Right lobe of liver (tissue), 6 donors: Measurements from ENCODE around the gene FBXL13. TPM values are rescaled to one million over a fixed set of nuclear protein-coding genes. Genes with fewer than 3 reads are reported as not detected.

Experiments
- ATAC-seq, 4 donors: fragments of 200-7000 bp; cut with Tn5 transposase; one replicate each; pipeline ENCODE4 v1.9.1; 2020; ENCODE audit warnings: mild to moderate bottlenecking in 4 of 4, moderate library complexity in 4 of 4
- DNase-seq, 3 donors: peaks; one replicate each; pipeline ENCODE4 v3.0.0-alpha.2; 2020
- H3K27ac ChIP-seq, 3 donors: fragments of 200-600 bp; one replicate each; pipeline ENCODE4 v1.8.0; 2022
- H3K27me3 ChIP-seq, 2 donors: fragments of 200-600 bp; one replicate each; pipeline ENCODE4 v1.8.0; 2022
- H3K36me3 ChIP-seq, 4 donors: fragments of 200-600 bp; sonication (generic) in 1 of 4; one replicate each; pipeline versions ENCODE4 v1.5.1 to v1.8.0; 2017 to 2022; ENCODE audit warnings: control low read depth in 1 of 4
- H3K4me1 ChIP-seq, 4 donors: fragments of 200-600 bp; sonication (generic) in 1 of 4; one replicate each; pipeline versions ENCODE4 v1.5.1 to v1.8.0; 2017 to 2022; ENCODE audit warnings: control low read depth in 1 of 4
- H3K4me3 ChIP-seq, 3 donors: fragments of 200-600 bp; one replicate each; pipeline ENCODE4 v1.8.0; 2022
- H3K9me3 ChIP-seq, 4 donors: fragments of 200-600 bp; sonication (generic) in 1 of 4; one replicate each; pipeline versions ENCODE4 v1.5.1 to v1.8.0; 2017 to 2022; ENCODE audit warnings: control low read depth in 1 of 4
- POLR2A ChIP-seq: fragments of 450-650 bp; IDR thresholded peaks from one replicate; pipeline ENCODE4 v1.6.1; 2017; ENCODE audit warnings: antibody characterized with exemption, mild to moderate bottlenecking
- WGBS: methylation state at CpG from one replicate; pipeline ENCODE4 v1.1.6; 2018; ENCODE audit warnings: low coverage, low lambda C conversion rate; ENCODE audit not compliant: insufficient coverage; ENCODE audit errors: missing lambda C conversion rate; 5-methylcytosine and 5-hydroxymethylcytosine counted together
- intact Hi-C, 2 donors: fragments of 100-400 bp; cut with DNase I; formaldehyde crosslinking; loops; one replicate each; pipeline versions ENCODE4 v1.11.2 to v1.14.1; 2022
- total RNA-seq, 6 experiments: library from RNA; depleted of rRNA in 2 of 6; stranded (reverse); fragments of >200 nt in 2 of 6; fragmentation: NEBNext Ultra II Directional in 3 of 6; extraction: Animal tissue kit (Norgen Biotek cat#: 25700) in 3 of 6; gene quantifications; one replicate each; pipeline versions ENCODE4 v1.1.0 to v1.2.4, GENCODE V29; 2016 to 2023
- TF ChIP-seq, protein P1 (sequence below), 4 donors: fragments of 200-600 bp in 3 of 4; fragments of 450-650 bp in 1 of 4; IDR thresholded peaks; one replicate each; pipeline versions ENCODE4 v1.5.1 to v1.8.0; 2016 to 2022; ENCODE audit warnings: antibody characterized with exemption in 4 of 4, mild to moderate bottlenecking in 2 of 4
- donor health status: DM: no; HTN: yes; CAD: no.
- donor health status: DM: no; HTN: no; CAD: no.
- donor health status: DM: no; HTN: no; CAD: no.
- donor health status: DM: no; HTN: yes; CAD: no.
- donor health status: DM: no; HTN: yes; CAD: no.

FBXL13 gene
- total RNA-seq, 6 experiments from 2014 or later, result 0.12 to 0.31 (median 0.20) TPM; not detected in 2

DNA sequence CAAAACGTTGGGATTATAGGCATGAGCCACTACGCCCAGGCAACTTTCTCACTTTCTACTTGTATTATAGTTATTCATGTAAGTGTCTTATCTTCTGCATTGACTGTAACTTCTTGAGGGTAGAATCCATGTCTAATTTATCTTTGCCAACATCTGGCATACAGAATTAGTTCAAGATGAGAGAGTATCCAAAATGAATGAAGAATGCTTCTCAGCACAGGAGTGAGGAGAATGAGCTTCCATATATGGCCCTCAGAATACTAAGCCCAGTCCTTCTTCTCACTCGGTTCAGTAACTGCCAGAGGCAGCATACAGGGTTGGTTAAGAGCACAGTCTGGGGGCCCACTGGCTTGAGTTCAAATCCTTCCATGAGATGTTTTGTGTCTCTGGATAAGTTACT lies 236.8 kb downstream of the FBXL13 start:
- intact Hi-C loops, result no loop called here
- TF ChIP-seq POLR2A, result no peak
- TF ChIP-seq, protein P1, sequence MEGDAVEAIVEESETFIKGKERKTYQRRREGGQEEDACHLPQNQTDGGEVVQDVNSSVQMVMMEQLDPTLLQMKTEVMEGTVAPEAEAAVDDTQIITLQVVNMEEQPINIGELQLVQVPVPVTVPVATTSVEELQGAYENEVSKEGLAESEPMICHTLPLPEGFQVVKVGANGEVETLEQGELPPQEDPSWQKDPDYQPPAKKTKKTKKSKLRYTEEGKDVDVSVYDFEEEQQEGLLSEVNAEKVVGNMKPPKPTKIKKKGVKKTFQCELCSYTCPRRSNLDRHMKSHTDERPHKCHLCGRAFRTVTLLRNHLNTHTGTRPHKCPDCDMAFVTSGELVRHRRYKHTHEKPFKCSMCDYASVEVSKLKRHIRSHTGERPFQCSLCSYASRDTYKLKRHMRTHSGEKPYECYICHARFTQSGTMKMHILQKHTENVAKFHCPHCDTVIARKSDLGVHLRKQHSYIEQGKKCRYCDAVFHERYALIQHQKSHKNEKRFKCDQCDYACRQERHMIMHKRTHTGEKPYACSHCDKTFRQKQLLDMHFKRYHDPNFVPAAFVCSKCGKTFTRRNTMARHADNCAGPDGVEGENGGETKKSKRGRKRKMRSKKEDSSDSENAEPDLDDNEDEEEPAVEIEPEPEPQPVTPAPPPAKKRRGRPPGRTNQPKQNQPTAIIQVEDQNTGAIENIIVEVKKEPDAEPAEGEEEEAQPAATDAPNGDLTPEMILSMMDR (IDR thresholded peaks at IDR 0.05), result no peak
- no peak overlapping the region for H3K27ac ChIP-seq
- DNase-seq (no peak), ATAC-seq (no peak)
- H3K4me3 ChIP-seq, result no peak overlapping the region
- 73% methylated on average over 3 of the region's 3 CpGs for WGBS
- H3K9me3 ChIP-seq, result no peaks in the 10 kb centered on the region
- H3K36me3 ChIP-seq, result no peaks in the 10 kb centered on the region
- H3K27me3 ChIP-seq, result no peaks in the 10 kb centered on the region
- H3K4me1 ChIP-seq, result no peaks in the 10 kb centered on the region

GRCh38 chr7:102836977-102837376 lies 237.6 kb downstream of the FBXL13 start:
- 100% methylated on average over 1 of the region's 1 CpG for WGBS
- H3K27ac ChIP-seq, result no peak overlapping the region
- intact Hi-C loops, result no loop called here
- H3K4me3 ChIP-seq, result no peak overlapping the region
- no peaks in the 10 kb centered on the region for H3K36me3 ChIP-seq
- TF ChIP-seq, protein P1 (IDR thresholded peaks at IDR 0.05), result no peak
- no peaks in the 10 kb centered on the region for H3K4me1 ChIP-seq
- no peaks in the 10 kb centered on the region for H3K9me3 ChIP-seq
- ATAC-seq, result no peak
- H3K27me3 ChIP-seq, result no peaks in the 10 kb centered on the region
- DNase-seq, result no peak

DNA sequence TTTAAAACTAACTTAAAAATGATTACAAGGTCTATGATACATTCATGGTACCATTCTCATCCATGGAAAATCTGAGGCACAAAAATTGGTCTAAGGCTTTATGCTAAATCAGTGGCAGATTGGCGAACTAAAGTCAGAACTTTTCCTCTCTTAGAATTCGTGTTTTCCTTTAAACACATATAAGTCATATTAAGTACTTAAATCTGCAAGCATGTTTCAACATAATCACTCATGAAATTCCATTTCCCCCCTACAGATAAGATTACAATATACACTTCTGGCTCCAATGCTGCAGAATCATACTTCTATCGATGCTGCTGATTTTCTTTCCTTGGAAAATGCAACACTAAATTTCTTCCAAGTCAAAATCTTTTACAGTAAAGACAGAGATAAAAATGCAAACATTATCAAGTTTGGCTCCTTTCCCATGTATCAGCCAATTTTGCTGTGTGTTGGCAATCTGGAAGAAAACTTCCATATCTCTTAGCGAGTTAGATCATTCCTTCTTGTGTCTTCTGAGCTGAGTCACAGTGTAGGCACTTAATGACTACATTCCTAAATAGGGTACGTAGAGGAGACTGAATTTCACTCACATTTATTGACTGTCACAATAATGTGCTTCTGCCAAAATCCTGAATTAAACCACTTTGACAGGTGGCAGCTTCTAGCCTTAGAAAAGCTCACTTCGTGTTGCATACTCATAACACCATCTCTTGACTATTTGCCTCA lies 238.2 kb downstream of the FBXL13 start:
- Histone ChIP-seq H3K9me3 (no peaks in the 10 kb centered on the region), H3K4me1 (no peaks in the 10 kb centered on the region), H3K4me3 (no peak overlapping the region), H3K27ac (no peak overlapping the region), H3K27me3 (no peaks in the 10 kb centered on the region), H3K36me3 (no peaks in the 10 kb centered on the region)
- intact Hi-C loops, result no loop called here
- no peak for TF ChIP-seq POLR2A
- TF ChIP-seq, protein P1 (IDR thresholded peaks at IDR 0.05), result no peak
- WGBS, result 80% methylated on average over 6 of the region's 6 CpGs
- ATAC-seq, result no peak
- no peak for DNase-seq

DNA sequence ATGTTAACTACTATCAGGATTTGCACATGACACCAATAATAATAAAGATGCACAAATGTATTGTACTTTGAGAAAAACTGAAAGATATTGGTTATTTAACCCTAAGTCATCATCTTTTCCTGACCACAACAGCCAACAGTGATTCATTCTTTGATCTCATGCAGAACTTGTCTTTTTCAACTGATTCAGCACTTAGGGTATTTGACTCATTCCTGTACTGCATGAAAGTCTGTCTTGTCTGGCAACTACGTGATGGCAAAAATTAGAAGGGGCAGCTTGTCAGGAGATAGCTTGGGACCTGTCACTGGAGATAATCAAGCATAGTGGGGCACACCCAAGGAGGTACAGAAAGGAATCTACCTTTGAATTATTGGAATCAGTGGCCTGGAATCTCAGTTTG lies 239.6 kb downstream of the FBXL13 start:
- DNase-seq, result no peak
- TF ChIP-seq, protein P1 (IDR thresholded peaks at IDR 0.05), result no peak
- no peak for TF ChIP-seq POLR2A
- 92% methylated on average over 1 of the region's 1 CpG for WGBS
- intact Hi-C loops, result no loop called here
- Histone ChIP-seq H3K4me3 (no peak overlapping the region), H3K27me3 (no peaks in the 10 kb centered on the region), H3K9me3 (no peaks in the 10 kb centered on the region), H3K4me1 (no peaks in the 10 kb centered on the region), H3K36me3 (no peaks in the 10 kb centered on the region), H3K27ac (no peak overlapping the region)
- no peak for ATAC-seq
